ENCODE data around the gene SLC25A23.
"Not testable (repeated sequence)": the region's sequence is repeated elsewhere in the genome, so short reads cannot be mapped to it uniquely, and the experiment has no call there.

Gene SLC25A23

GRCh38 chr19:6402058-6402457, 57.5 kb downstream of the SLC25A23 start:
- no peak for DNase-seq (ENCODE audit: low read depth)

- not testable (repeated sequence) for DNase-seq (ENCODE audit: low read depth)
Observed at GRCh38 chr19:6400062-6400944, 59.3 kb downstream of the SLC25A23 start.

GRCh38 chr19:6396305-6396704, 63.3 kb downstream of the SLC25A23 start:
- DNase-seq (ENCODE audit: low read depth), result no peak

- no peak for DNase-seq (ENCODE audit: low read depth)
Observed at GRCh38 chr19:6394831-6395230, 64.8 kb downstream of the SLC25A23 start.

GRCh38 chr19:6393983-6394412, 65.6 kb downstream of the SLC25A23 start:
- no peak for DNase-seq (ENCODE audit: low read depth)

- peak; percentile 78 for DNase-seq (ENCODE audit: low read depth)
Observed at GRCh38 chr19:6393074-6393982, 66.3 kb downstream of the SLC25A23 start, which contains the start of gene GTF2F1. Gene GTF2F1, minus strand, starts transcription at chr19:6393164. Its CDS starts 169 bp downstream, at chr19:6392995.

GRCh38 chr19:6392221-6393073, 67.1 kb downstream of the SLC25A23 start:
- no peak for DNase-seq (ENCODE audit: low read depth)

Data from HS-27A (cell line).